HG03354 (cell line): ENCODE results near the gene PCGF3.
"Not testable (repeated sequence)": the region's sequence is repeated elsewhere in the genome, so short reads cannot be mapped to it uniquely, and the experiment has no call there.

Source experiments
- ATAC-seq: cut with Tn5 transposase; IDR thresholded peaks from one replicate; pipeline ENCODE4 v1.9.1; 2021; ENCODE audit warnings: mild to moderate bottlenecking; ENCODE audit not compliant: unreplicated experiment, poor library complexity, severe bottlenecking

Gene PCGF3

DNA sequence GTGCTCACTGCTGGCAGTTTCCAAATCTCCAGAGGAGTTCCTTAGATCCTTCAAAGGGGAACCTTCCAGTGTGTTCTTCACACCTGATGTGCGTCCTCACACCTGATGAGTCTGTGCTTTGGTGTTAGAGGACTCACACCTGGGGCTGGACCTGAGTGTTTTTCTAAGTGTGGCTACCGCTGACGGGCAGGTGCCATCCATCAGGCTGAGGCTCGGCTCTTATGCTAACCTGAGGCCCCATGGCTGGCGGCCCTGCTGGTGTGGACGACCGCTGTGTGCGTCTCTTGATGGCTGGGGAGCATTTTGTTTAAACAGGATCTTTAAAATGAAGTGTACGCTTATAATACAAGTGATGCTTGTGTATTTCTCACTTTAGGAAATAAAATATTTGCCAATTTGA, 28.4 kb downstream of the PCGF3 start:
- no peak for ATAC-seq

DNA sequence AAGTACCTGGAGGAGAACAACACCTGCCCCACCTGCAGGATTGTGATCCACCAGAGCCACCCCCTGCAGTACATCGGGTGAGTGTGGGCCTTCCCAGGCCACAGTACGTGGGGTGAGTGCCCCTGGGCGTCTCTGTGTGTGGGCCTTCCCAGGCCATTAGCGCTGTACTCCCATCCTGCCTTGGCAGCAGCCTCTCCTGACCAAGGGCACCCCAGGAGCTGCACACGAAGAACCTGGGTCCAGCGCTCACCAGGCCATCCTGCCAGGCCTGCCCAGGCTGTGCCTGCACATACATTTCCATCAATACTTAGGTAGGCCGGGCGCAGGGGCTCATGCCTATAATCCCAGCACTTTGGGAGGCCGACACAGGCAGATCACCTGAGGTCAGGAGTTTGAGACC, 29.3 kb downstream of the PCGF3 start:
- no peak for ATAC-seq

DNA sequence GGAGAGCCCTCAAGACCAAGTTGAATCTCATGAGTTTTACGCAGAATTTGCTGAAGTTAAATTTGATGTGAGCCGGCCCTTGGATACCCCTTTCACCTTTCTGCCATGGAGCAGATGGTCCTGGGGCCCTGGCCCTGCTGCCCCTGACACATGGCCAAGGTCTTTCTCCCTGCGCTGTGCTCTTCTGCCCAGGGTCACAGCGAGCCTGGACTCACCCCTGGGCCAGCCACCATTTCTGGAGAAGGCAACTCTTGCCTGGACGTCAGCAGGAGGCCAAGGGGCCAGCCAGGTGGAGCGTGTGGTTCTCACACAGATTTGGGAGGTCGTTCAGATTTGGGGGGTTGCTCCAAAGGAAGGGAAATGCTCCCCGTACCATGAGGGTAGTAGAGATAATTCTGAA, 30.0 kb downstream of the PCGF3 start:
- ATAC-seq, result no peak

GRCh38 chr4:736561-736960, 30.9 kb downstream of the PCGF3 start:
- ATAC-seq, result not testable (repeated sequence)

GRCh38 chr4:738781-739280, 33.2 kb downstream of the PCGF3 start:
- no peak for ATAC-seq

DNA sequence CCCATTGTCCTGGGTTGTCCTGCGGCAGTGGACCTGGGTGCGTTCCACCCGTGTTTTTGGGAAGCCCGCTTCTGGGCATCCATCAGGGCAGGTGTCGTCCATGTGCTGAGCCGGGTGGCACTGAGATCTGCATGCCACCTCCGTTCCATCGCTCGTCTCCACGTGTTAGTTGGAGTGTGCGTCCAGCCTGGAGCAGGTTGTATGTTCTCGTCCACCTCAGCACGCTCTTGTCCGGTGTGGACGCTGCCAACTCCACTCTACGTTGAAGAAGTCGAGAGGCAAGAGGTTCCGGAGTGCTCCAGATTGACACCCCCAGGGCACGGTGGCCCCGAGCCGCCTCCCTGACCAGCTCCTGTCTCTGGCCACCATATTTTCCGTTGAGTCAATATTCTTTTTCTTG, 33.9 kb downstream of the PCGF3 start:
- ATAC-seq, result no peak

GRCh38 chr4:740011-740410, 34.4 kb downstream of the PCGF3 start:
- ATAC-seq, result no peak

GRCh38 chr4:740656-741282, 35.1 kb downstream of the PCGF3 start:
- no peak for ATAC-seq

GRCh38 chr4:742096-742741, 36.6 kb downstream of the PCGF3 start:
- no peak for ATAC-seq

GRCh38 chr4:742742-743311, 37.2 kb downstream of the PCGF3 start:
- ATAC-seq, result no peak

DNA sequence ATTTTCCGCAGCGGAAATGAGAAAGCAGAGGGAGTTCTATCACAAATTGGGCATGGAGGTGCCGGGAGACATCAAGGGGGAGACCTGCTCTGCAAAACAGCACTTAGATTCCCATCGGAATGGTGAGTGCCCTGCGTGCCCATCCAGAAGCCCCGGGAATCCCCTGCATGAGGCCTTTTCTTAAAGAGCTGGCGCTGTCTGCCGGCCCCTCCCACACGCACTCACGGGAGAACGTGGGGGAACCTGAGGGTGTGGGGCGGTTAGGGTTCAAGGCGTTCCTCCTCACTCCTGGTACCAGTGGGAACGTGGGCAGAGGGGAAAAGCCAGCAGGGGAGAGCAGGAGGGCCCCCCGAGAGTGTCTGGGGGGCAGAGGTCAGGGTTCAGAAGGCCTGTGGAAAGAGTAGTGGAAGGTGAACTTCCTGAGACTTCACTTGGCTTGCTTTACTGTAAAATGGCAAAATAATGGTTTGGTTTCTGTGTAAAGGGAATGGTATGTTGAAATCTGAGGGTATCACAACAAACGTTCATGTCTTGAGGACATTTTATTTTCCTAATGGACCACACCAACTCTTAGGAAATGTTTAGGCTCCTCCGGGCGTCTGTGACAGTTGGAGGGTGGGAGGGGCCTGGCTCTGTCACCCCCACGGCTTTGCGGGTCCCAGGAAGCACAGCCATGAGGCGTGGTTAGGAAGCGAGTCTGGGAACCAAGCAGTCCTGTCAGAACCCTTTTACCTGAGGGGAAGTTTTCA, 38.0 kb downstream of the PCGF3 start:
- no peak for ATAC-seq

DNA sequence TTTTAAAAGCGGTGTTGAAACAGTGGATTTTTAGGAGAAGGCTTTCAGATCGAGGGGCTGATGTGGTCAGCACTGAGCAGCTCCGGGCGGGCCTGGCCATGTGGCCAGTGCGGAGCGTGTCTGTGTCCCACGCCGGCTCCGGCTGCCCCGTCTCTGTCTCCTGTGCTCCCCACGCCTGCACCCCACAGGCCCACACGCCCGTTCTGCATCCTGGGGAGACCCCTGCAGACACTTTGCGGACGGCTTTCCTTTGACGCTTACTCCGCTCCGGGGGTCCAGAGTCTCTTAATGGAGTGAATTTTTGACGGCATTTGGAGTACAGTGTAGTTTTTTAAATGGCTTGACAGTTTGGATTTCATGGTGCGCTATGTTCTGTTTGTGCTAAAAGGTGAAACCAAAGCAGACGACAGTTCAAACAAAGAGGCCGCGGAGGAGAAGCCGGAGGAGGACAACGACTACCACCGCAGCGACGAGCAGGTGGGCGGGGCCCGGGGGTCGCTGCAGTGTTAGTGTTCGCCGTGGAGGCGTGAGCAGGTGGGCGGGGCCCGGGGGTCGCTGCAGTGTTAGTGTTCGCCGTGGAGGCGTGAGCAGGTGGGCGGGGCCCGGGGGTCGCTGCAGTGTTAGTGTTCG, 38.7 kb downstream of the PCGF3 start:
- ATAC-seq, result no peak

GRCh38 chr4:747546-748170, 42.0 kb downstream of the PCGF3 start:
- no peak for ATAC-seq

- ATAC-seq, result no peak
Observed at GRCh38 chr4:748461-748860, 42.8 kb downstream of the PCGF3 start.

GRCh38 chr4:749698-750666, 44.4 kb downstream of the PCGF3 start:
- ATAC-seq, result no peak

- no peak for ATAC-seq
Observed at GRCh38 chr4:751676-752075, 46.0 kb downstream of the PCGF3 start.

DNA sequence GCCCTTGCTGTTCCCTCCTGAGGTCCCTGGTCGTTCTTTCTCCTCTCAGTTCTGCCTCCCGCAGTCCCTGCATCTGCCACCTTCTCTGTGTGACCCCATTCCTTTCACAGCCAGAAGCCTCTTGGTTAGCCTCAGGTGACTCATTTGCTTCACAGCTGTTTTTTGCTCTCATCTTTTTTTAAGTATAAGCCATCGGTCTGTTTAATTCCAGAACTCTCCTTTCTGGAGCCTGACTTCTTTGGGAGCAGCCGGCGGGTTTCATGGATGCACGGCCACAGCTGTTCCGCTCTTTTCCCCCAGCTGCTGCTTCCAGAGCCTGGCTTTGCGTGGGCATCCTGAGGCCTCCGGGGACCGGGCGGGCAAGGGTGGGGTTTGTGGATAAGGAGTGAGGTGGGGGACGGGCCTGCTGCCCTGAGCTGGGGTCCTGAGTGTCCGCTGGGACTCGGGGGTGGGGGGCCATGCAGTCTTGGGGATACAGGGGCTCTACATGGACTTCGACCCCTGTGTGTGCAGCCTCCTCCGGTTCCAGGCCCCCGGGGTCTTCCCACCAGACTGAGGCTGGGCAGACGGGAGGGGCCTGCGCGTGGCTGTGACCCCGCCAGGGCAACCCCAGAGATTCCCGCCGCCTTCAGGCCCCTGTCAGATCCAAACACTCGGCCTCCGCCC, 46.7 kb downstream of the PCGF3 start:
- no peak for ATAC-seq

DNA sequence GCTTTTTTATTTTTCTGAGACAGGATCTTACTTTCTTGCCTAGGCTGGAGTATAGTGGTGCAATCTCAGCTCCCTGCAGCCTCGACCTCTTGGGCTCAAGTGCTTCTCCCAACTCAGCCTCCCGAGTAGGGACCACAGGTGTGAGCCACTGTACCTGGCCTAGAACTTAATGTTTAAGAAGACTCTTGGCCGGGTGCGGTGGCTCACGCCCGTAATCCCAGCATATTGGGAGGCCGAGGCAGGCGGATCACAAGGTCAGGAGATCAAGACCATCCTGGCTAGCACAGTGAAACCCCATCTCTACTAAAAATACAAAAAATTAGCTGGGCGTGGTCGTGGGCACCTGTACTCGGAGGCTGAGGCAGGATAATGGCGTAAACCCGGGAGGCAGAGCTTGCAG, 47.6 kb downstream of the PCGF3 start:
- not testable (repeated sequence) for ATAC-seq
